HG03135 (cell line): ENCODE measurements around the gene AFAP1L2.

ENCODE experiments used
- ATAC-seq: cut with Tn5 transposase; IDR thresholded peaks from one replicate; pipeline ENCODE4 v1.9.1; 2021; ENCODE audit warnings: mild to moderate bottlenecking, moderate library complexity; ENCODE audit not compliant: unreplicated experiment

AFAP1L2 gene

DNA sequence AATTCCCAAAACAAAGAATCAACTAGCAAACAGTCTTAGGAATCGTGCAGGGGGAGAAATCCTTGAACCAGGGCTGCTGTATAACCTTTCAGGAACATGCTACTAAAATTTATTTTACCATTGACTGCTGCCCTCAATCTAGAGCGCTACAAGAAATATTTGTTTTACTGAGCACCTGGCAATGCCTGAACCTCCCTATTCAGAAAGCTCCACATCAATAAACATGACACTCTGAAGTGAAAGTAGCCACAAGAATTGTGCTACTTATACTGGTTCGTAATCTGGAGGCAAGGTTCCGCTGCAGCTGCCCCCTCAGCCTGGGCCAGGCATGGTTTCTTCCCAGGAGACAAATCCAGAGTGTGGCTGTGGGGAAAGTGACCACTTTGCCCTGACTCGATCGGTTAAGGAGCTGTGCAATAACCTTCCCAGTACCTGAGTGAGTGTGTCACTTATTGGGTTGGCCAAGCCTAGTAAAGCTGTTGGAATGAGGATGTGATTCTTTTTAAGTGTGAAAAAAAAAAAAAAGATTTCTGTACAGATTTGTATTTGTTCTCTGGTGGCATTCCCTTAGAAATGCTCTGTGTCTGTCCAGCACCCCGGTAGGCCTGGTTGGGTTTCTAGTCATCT lies 157.5 kb downstream of the AFAP1L2 start:
- ATAC-seq, result no peak

DNA sequence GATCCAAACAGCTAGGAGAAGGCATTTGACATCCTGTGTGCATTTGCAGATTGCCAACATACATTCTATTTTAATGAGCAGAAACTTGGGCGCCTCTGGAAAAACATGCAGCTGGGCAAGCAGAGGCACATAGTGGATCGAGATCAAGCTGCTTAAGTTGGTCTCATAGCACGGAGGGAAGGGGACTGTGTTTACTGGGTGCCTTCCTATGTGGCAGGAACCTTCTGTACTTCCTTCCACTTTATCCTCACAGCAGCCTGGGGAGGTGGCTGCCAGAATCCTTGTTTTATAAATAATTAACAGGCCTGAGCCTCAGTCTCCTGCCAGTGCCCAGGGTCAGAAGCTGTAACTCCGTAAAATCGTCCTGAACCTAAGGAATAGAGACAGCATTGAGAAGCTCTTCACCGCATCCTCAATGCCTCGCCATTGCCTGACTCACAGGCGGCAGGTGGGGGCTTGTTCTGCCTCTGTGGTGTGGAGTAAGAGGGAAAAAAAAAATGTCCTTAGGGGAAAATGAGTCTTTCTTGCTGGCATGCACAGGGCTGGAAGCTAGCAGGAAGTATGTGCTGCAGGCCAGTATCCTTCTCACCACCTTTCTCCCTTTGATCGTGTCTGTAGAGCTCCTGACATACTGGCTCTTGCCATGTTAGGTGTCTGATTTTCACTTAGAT lies 159.0 kb downstream of the AFAP1L2 start:
- ATAC-seq, result no peak
